ENCODE data around the gene ALDOC.

ALDOC gene

GRCh38 chr17:28534740-28535375 is 41.8 kb downstream of the ALDOC start:
- Mint-ChIP-seq H3K4me3 (no peak overlapping the region), H3K27me3 (ENCODE audit: low read depth, poor library complexity) (peaks cover 3% of the 10 kb centered on the region), H3K27ac (no peak overlapping the region), H3K4me1 (peaks cover 62% of the 10 kb centered on the region), H3K9me3 (no peaks in the 10 kb centered on the region), H3K36me3 (ENCODE audit: low read depth) (no peaks in the 10 kb centered on the region)
- no peak for DNase-seq
- TF ChIP-seq CTCF (IDR thresholded peaks at IDR 0.05): no peak

- Mint-ChIP-seq H3K4me1 (peaks cover 76% of the 10 kb centered on the region), H3K4me3 (no peak overlapping the region), H3K27ac (peak overlapping the region; percentile 85), H3K9me3 (no peaks in the 10 kb centered on the region), H3K27me3 (ENCODE audit: low read depth, poor library complexity) (peaks cover 10% of the 10 kb centered on the region), H3K36me3 (ENCODE audit: low read depth) (no peaks in the 10 kb centered on the region)
- DNase-seq: no peak
- no peak for TF ChIP-seq CTCF (IDR thresholded peaks at IDR 0.05)
Measured at GRCh38 chr17:28533091-28533807, 43.4 kb downstream of the ALDOC start.

- H3K27ac Mint-ChIP-seq: peak overlapping the region; percentile 96
- no peak for DNase-seq
- no peaks in the 10 kb centered on the region for H3K9me3 Mint-ChIP-seq
- H3K27me3 Mint-ChIP-seq (ENCODE audit: low read depth, poor library complexity): peaks cover 12% of the 10 kb centered on the region
- H3K4me3 Mint-ChIP-seq: peak overlapping the region; percentile 55
- no peak for TF ChIP-seq CTCF (IDR thresholded peaks at IDR 0.05)
- no peaks in the 10 kb centered on the region for H3K36me3 Mint-ChIP-seq (ENCODE audit: low read depth)
- H3K4me1 Mint-ChIP-seq: peaks cover 76% of the 10 kb centered on the region
Measured at GRCh38 chr17:28532050-28532960, 44.4 kb downstream of the ALDOC start.

GRCh38 chr17:28530926-28531325 is 45.8 kb downstream of the ALDOC start:
- H3K27me3 Mint-ChIP-seq (ENCODE audit: low read depth, poor library complexity): peaks cover 8% of the 10 kb centered on the region
- no peak overlapping the region for H3K27ac Mint-ChIP-seq

GRCh38 chr17:28530250-28530649 is 46.4 kb downstream of the ALDOC start:
- Mint-ChIP-seq H3K4me1 (peaks cover 89% of the 10 kb centered on the region), H3K27ac (no peak overlapping the region), H3K9me3 (no peaks in the 10 kb centered on the region), H3K36me3 (ENCODE audit: low read depth) (no peaks in the 10 kb centered on the region), H3K27me3 (ENCODE audit: low read depth, poor library complexity) (peaks cover 8% of the 10 kb centered on the region), H3K4me3 (no peak overlapping the region)
- no peak for TF ChIP-seq CTCF (IDR thresholded peaks at IDR 0.05)
- DNase-seq: no peak

More at GRCh38 chr17:28530926-28531325, 45.8 kb downstream of the ALDOC start:
- TF ChIP-seq CTCF (IDR thresholded peaks at IDR 0.05): no peak
- no peak overlapping the region for H3K4me3 Mint-ChIP-seq
- H3K36me3 Mint-ChIP-seq (ENCODE audit: low read depth): no peaks in the 10 kb centered on the region
- DNase-seq: no peak
- no peaks in the 10 kb centered on the region for H3K9me3 Mint-ChIP-seq
- H3K4me1 Mint-ChIP-seq: peaks cover 87% of the 10 kb centered on the region

Data from nephron progenitor cell (in vitro differentiated cells).